ENCODE measurements around the gene COX17. TPM values are rescaled to one million over a fixed set of nuclear protein-coding genes. Genes with fewer than 3 reads are reported as not detected.

Gene COX17
- total and polyA plus RNA-seq, 5 donors from 2014 or later = 34.1 to 124 (median 92.6) TPM

DNA sequence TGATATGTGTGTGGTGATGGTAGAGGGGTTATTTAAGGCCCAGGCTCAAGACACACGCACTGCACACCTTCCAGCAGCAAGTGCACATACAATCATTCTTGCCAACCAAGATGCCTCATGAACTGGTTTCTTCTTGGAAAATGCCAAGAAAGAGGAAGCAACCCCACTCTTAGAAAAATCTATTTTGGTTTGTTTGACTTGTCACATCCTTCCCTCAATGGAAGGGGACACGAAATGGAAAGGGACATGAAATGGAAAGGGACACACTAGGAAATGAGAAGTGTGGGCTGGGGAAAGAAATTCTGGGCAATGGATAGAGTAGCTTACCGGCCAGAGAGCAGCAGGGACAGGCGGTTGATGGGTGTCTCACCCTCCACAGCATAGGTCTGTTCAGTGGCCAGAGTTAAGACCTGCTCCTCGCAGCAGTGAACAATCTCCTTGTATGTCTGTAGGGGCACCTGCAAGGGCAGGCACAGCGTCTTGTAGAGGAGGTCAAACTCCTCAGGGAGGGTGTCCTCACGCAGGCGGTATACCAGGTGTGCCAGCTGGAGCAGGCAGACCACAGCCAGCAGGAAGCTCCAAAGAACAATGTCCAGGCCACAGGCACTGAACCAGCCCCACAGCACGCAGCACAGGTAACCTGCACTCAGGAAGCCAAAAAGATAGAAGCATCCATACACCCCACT lies 17.5 kb downstream of the COX17 start:
- H3K27ac Mint-ChIP-seq = no peak overlapping the region
- ATAC-seq (ENCODE audit: low read depth in 2 of 2) (no peak), DNase-seq (no peak)
- H3K9me3 Mint-ChIP-seq = no peaks in the 10 kb centered on the region
- peaks cover 5% of the 10 kb centered on the region for H3K36me3 ChIP-seq (ENCODE audit: control insufficient read depth, insufficient read depth, low read length)
- no peak overlapping the region for H3K4me3 Mint-ChIP-seq
- H3K27me3 ChIP-seq (ENCODE audit: control insufficient read depth, insufficient read depth, low read length) = no peaks in the 10 kb centered on the region
- H3K27me3 Mint-ChIP-seq = no peaks in the 10 kb centered on the region
- no peaks in the 10 kb centered on the region for H3K4me1 ChIP-seq (ENCODE audit: control insufficient read depth, insufficient read depth, low read length, poor library complexity, severe bottlenecking)
- peaks cover 0 to 11% (median 3%) of the 10 kb centered on the region in 4 donors for H3K4me1 Mint-ChIP-seq
- no peaks in the 10 kb centered on the region for H3K9me3 ChIP-seq (ENCODE audit: control insufficient read depth in 2 of 2, low read length in 2 of 2)
- peaks cover 13% of the 10 kb centered on the region for H3K36me3 Mint-ChIP-seq
- no peak overlapping the region for H3K4me3 ChIP-seq (ENCODE audit: low read depth, low read length)
- no peak overlapping the region for H3K27ac ChIP-seq (ENCODE audit: insufficient read depth, low read length, poor library complexity, severe bottlenecking)

- H3K36me3 ChIP-seq (ENCODE audit: control insufficient read depth, insufficient read depth, low read length) = peaks cover 5% of the 10 kb centered on the region
- H3K36me3 Mint-ChIP-seq = peaks cover 15% of the 10 kb centered on the region
- no peaks in the 10 kb centered on the region for H3K9me3 ChIP-seq (ENCODE audit: control insufficient read depth in 2 of 2, low read length in 2 of 2)
Observed at GRCh38 chr3:119658994-119659393, 18.2 kb downstream of the COX17 start.

DNA sequence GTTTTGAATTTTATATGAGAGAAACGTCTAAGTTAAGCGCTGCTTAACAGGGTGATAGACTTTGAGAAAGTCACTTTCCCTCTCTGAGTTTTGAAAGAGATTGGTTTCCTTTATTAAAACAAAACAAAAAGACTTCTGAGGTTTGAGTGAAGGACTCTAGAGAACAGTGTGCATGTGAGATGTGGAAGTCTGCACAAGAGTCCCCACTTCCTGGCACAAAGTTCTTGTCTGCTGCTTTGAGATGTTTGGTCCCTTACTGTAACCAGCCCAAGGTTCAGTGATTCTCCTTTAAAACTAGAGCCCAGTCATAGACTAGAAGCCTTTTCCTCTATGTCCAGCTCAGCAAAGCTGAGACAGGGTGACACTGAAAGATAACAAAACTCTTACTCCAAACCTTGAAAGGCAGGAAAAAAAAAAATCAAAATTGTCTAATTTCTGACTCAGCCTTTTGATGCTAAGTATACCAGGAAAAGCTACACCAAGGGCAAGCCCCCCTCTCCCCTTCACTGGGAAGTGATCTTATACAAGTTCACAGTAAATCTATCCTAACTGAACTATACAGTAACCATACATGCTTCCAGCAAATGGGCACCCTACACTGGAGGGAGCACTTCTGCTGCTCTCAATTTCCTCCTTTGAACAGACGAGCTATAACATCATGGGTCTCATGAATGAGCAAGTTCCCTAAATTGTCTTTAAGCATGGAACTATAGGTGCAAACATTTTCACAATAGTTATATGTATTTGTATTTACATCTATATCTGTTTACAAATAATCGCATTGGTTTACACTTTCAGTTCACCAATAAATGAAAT lies 19.1 kb downstream of the COX17 start:
- no peaks in the 10 kb centered on the region for H3K27me3 ChIP-seq (ENCODE audit: control insufficient read depth, insufficient read depth, low read length)

More at GRCh38 chr3:119658994-119659393, 18.2 kb downstream of the COX17 start:
- ATAC-seq (ENCODE audit: low read depth in 2 of 2) = no peak
- Mint-ChIP-seq H3K4me1 (peaks cover 0 to 7% (median 3%) of the 10 kb centered on the region in 4 donors), H3K27me3 (no peaks in the 10 kb centered on the region), H3K27ac (no peak overlapping the region), H3K4me3 (no peak overlapping the region), H3K9me3 (no peaks in the 10 kb centered on the region)
- H3K27ac ChIP-seq (ENCODE audit: insufficient read depth, low read length, poor library complexity, severe bottlenecking) = no peak overlapping the region
- H3K27me3 ChIP-seq (ENCODE audit: control insufficient read depth, insufficient read depth, low read length) = no peaks in the 10 kb centered on the region
- H3K4me3 ChIP-seq (ENCODE audit: low read depth, low read length) = no peak overlapping the region
- no peaks in the 10 kb centered on the region for H3K4me1 ChIP-seq (ENCODE audit: control insufficient read depth, insufficient read depth, low read length, poor library complexity, severe bottlenecking)
- DNase-seq = no peak

DNA sequence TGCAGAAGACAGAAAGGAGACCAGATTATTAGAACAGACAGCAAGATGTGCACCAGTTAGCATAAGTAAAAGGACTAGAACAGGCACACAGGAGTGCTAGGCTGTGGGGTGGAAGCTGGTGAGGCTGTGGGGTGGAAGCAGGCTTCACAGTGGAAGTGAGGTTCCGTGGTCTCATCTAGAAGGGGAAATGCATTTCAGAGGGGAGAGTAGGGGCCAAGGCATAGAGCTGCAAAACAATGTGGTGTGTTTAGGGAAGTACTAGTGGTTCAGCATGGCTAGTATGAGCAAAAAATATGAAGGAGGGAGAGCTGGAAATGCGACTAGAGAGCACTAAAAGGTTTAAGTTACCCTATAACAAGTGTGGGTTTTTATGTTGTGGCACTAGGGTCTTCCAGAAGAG lies 23.3 kb downstream of the COX17 start:
- H3K27ac Mint-ChIP-seq = no peak overlapping the region
- ATAC-seq (ENCODE audit: low read depth in 2 of 2) (no peak), DNase-seq (no peak)
- H3K4me3 ChIP-seq (ENCODE audit: low read depth, low read length) = no peak overlapping the region
- no peak overlapping the region for H3K27ac ChIP-seq (ENCODE audit: insufficient read depth, low read length, poor library complexity, severe bottlenecking)
- H3K4me1 ChIP-seq (ENCODE audit: control insufficient read depth, insufficient read depth, low read length, poor library complexity, severe bottlenecking) = no peaks in the 10 kb centered on the region
- H3K27me3 ChIP-seq (ENCODE audit: control insufficient read depth, insufficient read depth, low read length) = no peaks in the 10 kb centered on the region
- H3K4me1 Mint-ChIP-seq = peaks cover 0 to 7% (median 1%) of the 10 kb centered on the region in 4 donors
- peaks cover 22% of the 10 kb centered on the region for H3K36me3 Mint-ChIP-seq
- no peaks in the 10 kb centered on the region for H3K9me3 Mint-ChIP-seq
- no peaks in the 10 kb centered on the region for H3K9me3 ChIP-seq (ENCODE audit: control insufficient read depth in 2 of 2, low read length in 2 of 2)
- H3K27me3 Mint-ChIP-seq = no peaks in the 10 kb centered on the region
- H3K36me3 ChIP-seq (ENCODE audit: control insufficient read depth, insufficient read depth, low read length) = peaks cover 1% of the 10 kb centered on the region
- peak overlapping the region in 1 of 4 donors; percentile 64 for H3K4me3 Mint-ChIP-seq

More for the DNA sequence above, 19.1 kb downstream of the COX17 start:
- no peaks in the 10 kb centered on the region for H3K9me3 Mint-ChIP-seq
- H3K27me3 Mint-ChIP-seq = no peaks in the 10 kb centered on the region
- no peak overlapping the region for H3K27ac ChIP-seq (ENCODE audit: insufficient read depth, low read length, poor library complexity, severe bottlenecking)
- DNase-seq = peak in 1 of 3 donors; percentile 38
- H3K36me3 ChIP-seq (ENCODE audit: control insufficient read depth, insufficient read depth, low read length) = peaks cover 5% of the 10 kb centered on the region
- H3K9me3 ChIP-seq (ENCODE audit: control insufficient read depth in 2 of 2, low read length in 2 of 2) = no peaks in the 10 kb centered on the region
- H3K4me3 ChIP-seq (ENCODE audit: low read depth, low read length) = no peak overlapping the region
- no peak for ATAC-seq (ENCODE audit: low read depth in 2 of 2)
- H3K36me3 Mint-ChIP-seq = peaks cover 18% of the 10 kb centered on the region
- no peaks in the 10 kb centered on the region for H3K4me1 ChIP-seq (ENCODE audit: control insufficient read depth, insufficient read depth, low read length, poor library complexity, severe bottlenecking)
- H3K4me1 Mint-ChIP-seq = peaks cover 0 to 7% (median 0%) of the 10 kb centered on the region in 4 donors
- no peak overlapping the region for H3K27ac Mint-ChIP-seq
- no peak overlapping the region for H3K4me3 Mint-ChIP-seq

- Histone ChIP-seq H3K27ac (ENCODE audit: insufficient read depth, low read length, poor library complexity, severe bottlenecking) (no peak overlapping the region), H3K27me3 (ENCODE audit: control insufficient read depth, insufficient read depth, low read length) (no peaks in the 10 kb centered on the region), H3K9me3 (ENCODE audit: control insufficient read depth in 2 of 2, low read length in 2 of 2) (no peaks in the 10 kb centered on the region), H3K4me3 (ENCODE audit: low read depth, low read length) (no peak overlapping the region), H3K36me3 (ENCODE audit: control insufficient read depth, insufficient read depth, low read length) (peaks cover 15% of the 10 kb centered on the region), H3K4me1 (ENCODE audit: control insufficient read depth, insufficient read depth, low read length, poor library complexity, severe bottlenecking) (no peaks in the 10 kb centered on the region)
- Mint-ChIP-seq H3K27me3 (no peaks in the 10 kb centered on the region), H3K4me3 (no peak overlapping the region), H3K36me3 (peaks cover 30% of the 10 kb centered on the region), H3K4me1 (peaks cover 0 to 2% (median 0%) of the 10 kb centered on the region in 4 donors), H3K9me3 (no peaks in the 10 kb centered on the region), H3K27ac (no peak overlapping the region)
- ATAC-seq (ENCODE audit: low read depth in 2 of 2) (no peak), DNase-seq (no peak)
Observed at GRCh38 chr3:119652306-119653033, 24.7 kb downstream of the COX17 start.

DNA sequence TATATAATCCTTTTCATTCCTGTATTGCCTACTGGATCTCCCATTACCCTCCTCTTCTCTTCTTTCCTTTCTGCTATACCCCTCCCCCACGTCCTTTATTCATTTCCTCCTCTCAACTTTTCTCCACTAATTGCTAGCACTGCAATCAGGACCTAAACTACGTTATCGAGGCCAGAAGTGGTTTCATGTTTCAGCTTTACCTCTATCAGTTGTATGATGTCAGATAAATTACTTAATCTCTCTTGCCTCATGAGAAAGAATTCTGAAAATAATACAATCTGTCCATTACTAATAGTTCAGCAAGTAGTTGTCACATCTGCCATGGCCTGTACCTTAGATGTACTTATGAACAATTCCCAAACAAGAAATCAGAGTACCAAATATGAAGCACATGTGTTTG lies 27.4 kb downstream of the COX17 start:
- Histone ChIP-seq H3K27me3 (ENCODE audit: control insufficient read depth, insufficient read depth, low read length) (no peaks in the 10 kb centered on the region), H3K36me3 (ENCODE audit: control insufficient read depth, insufficient read depth, low read length) (peaks cover 26% of the 10 kb centered on the region), H3K9me3 (ENCODE audit: control insufficient read depth in 2 of 2, low read length in 2 of 2) (no peaks in the 10 kb centered on the region), H3K27ac (ENCODE audit: insufficient read depth, low read length, poor library complexity, severe bottlenecking) (no peak overlapping the region), H3K4me1 (ENCODE audit: control insufficient read depth, insufficient read depth, low read length, poor library complexity, severe bottlenecking) (no peaks in the 10 kb centered on the region), H3K4me3 (ENCODE audit: low read depth, low read length) (no peak overlapping the region)
- no peak for DNase-seq
- Mint-ChIP-seq H3K36me3 (peaks cover 50% of the 10 kb centered on the region), H3K9me3 (no peaks in the 10 kb centered on the region), H3K4me1 (peaks cover 0 to 2% (median 0%) of the 10 kb centered on the region in 4 donors), H3K27me3 (no peaks in the 10 kb centered on the region), H3K27ac (no peak overlapping the region), H3K4me3 (no peak overlapping the region)
- no peak for ATAC-seq (ENCODE audit: low read depth in 2 of 2)

- Mint-ChIP-seq H3K4me3 (no peak overlapping the region), H3K36me3 (peaks cover 53% of the 10 kb centered on the region), H3K9me3 (no peaks in the 10 kb centered on the region), H3K27ac (no peak overlapping the region), H3K27me3 (no peaks in the 10 kb centered on the region), H3K4me1 (peaks cover 0 to 2% (median 0%) of the 10 kb centered on the region in 4 donors)
- Histone ChIP-seq H3K9me3 (ENCODE audit: control insufficient read depth in 2 of 2, low read length in 2 of 2) (no peaks in the 10 kb centered on the region), H3K27me3 (ENCODE audit: control insufficient read depth, insufficient read depth, low read length) (no peaks in the 10 kb centered on the region), H3K36me3 (ENCODE audit: control insufficient read depth, insufficient read depth, low read length) (peaks cover 26% of the 10 kb centered on the region), H3K27ac (ENCODE audit: insufficient read depth, low read length, poor library complexity, severe bottlenecking) (no peak overlapping the region), H3K4me1 (ENCODE audit: control insufficient read depth, insufficient read depth, low read length, poor library complexity, severe bottlenecking) (no peaks in the 10 kb centered on the region), H3K4me3 (ENCODE audit: low read depth, low read length) (no peak overlapping the region)
- ATAC-seq (ENCODE audit: low read depth in 2 of 2) (no peak), DNase-seq (no peak)
Observed at GRCh38 chr3:119647843-119648575, 29.2 kb downstream of the COX17 start.
